H1 (cell line): ENCODE data around the gene RGS2. TPM values are rescaled to one million over a fixed set of nuclear protein-coding genes. Genes with fewer than 3 reads are reported as not detected.

Experiments used
- CBX5 ChIP-seq: fragments of 300-800, 300-1000 bp; sonication (generic); IDR thresholded peaks from 2 replicates; pipeline ENCODE4 v1.7.1; 2016; ENCODE audit warnings: antibody characterized with exemption, low read length, low read depth
- EZH2 ChIP-seq: fragments of 200-600 bp; sonication (generic); IDR thresholded peaks from 2 replicates; pipeline ENCODE4 v1.7.1; 2012; ENCODE audit warnings: low read depth, mild to moderate bottlenecking, moderate library complexity, low read length, inconsistent platforms; ENCODE audit not compliant: severe bottlenecking
- GTF2F1 ChIP-seq: IDR thresholded peaks from 2 replicates; pipeline ENCODE4 v1.6.1; 2012; ENCODE audit warnings: low read depth, low read length, improper control_type of control experiment, borderline replicate concordance
- JUN ChIP-seq: IDR thresholded peaks from 2 replicates; pipeline ENCODE4 v1.6.1; 2011; ENCODE audit warnings: low read depth, mild to moderate bottlenecking, improper control_type of control experiment, low read length
- JUND ChIP-seq: IDR thresholded peaks from 2 replicates; pipeline ENCODE4 v1.6.1; 2011; ENCODE audit warnings: mild to moderate bottlenecking, improper control_type of control experiment, low read length
- PHF8 ChIP-seq: fragments of 200-600 bp; sonication (generic); conservative IDR thresholded peaks from 2 replicates; pipeline ENCODE4 v1.7.1; 2012; ENCODE audit warnings: low read depth, mild to moderate bottlenecking, inconsistent platforms, low read length, moderate library complexity
- RBBP5 ChIP-seq: IDR thresholded peaks from 2 replicates; pipeline ENCODE4 v1.7.1; 2012; ENCODE audit warnings: low read depth, mild to moderate bottlenecking, inconsistent platforms, low read length, moderate library complexity, borderline replicate concordance
- SP1 ChIP-seq: IDR thresholded peaks from 2 replicates; pipeline ENCODE4 v1.6.1; 2011; ENCODE audit warnings: low read depth, low read length
- SP2 ChIP-seq: IDR thresholded peaks from 2 replicates; pipeline ENCODE4 v1.6.1; 2012; ENCODE audit warnings: mild to moderate bottlenecking, low read length, inconsistent platforms
- SRF ChIP-seq: IDR thresholded peaks from 2 replicates; pipeline ENCODE4 v1.6.1; 2011; ENCODE audit warnings: mild to moderate bottlenecking, low read depth, low read length, moderate library complexity
- YY1 ChIP-seq: IDR thresholded peaks from 2 replicates; pipeline ENCODE4 v1.6.1; 2011; ENCODE audit warnings: low read depth, mild to moderate bottlenecking, low read length
- polyA plus RNA-seq, 7 experiments: library from polyadenylated mRNA; depleted of rRNA in 3 of 7; stranded (reverse) in 5 of 7; unstranded in 2 of 7; fragments of >200 nt in 5 of 7; fragments of 200-250 nt in 2 of 7; gene quantifications; 1 replicate in 5 of 7; 2 replicates in 1 of 7; 4 replicates in 1 of 7; pipeline versions ENCODE4 v1.2.1 to v1.2.3, GENCODE V29; 2011 to 2013; ENCODE audit warnings: missing spikeins in 2 of 7, mixed read lengths in 2 of 7
- total RNA-seq: library from RNA; stranded (reverse); fragmentation: NEBNext Ultra II Directional; extraction: Animal tissue kit (Norgen Biotek cat#: 25700); gene quantifications from 2 replicates; pipeline ENCODE4 v1.2.1, GENCODE V29; 2021
- TF ChIP-seq, protein P1 (sequence below): fragments of 300-600 bp; sonication (generic); IDR thresholded peaks from 2 replicates; pipeline ENCODE4 v1.7.1; 2012; ENCODE audit warnings: low read length, moderate library complexity, mild to moderate bottlenecking, inconsistent platforms; ENCODE audit not compliant: insufficient replicate concordance

RGS2 gene
- total and polyA plus RNA-seq, 2 of the 8 experiments (the other 6 are each of a cell fraction or from before 2014, with no cell fraction given), result 9.1 to 17.0 TPM

DNA sequence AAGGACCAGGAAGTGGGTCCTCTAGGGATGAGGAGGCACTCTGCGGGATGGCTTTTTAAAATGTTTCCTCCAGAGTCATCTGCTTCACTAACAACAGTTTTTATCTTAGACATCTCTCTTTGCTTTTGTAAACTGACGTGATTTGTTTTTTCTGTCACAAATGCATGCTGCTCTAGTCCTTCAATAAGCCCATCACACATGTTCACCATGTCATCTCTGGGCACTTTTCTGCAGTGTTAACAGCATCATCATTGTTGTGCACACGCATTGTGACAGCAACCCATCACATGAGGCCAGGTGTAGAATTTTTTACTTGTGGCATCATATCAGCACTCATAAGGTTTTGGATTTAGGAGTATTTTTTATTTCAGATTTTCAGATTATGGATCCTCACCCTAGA, 12.5 kb downstream of the RGS2 start (continued):
- TF ChIP-seq, protein P1, sequence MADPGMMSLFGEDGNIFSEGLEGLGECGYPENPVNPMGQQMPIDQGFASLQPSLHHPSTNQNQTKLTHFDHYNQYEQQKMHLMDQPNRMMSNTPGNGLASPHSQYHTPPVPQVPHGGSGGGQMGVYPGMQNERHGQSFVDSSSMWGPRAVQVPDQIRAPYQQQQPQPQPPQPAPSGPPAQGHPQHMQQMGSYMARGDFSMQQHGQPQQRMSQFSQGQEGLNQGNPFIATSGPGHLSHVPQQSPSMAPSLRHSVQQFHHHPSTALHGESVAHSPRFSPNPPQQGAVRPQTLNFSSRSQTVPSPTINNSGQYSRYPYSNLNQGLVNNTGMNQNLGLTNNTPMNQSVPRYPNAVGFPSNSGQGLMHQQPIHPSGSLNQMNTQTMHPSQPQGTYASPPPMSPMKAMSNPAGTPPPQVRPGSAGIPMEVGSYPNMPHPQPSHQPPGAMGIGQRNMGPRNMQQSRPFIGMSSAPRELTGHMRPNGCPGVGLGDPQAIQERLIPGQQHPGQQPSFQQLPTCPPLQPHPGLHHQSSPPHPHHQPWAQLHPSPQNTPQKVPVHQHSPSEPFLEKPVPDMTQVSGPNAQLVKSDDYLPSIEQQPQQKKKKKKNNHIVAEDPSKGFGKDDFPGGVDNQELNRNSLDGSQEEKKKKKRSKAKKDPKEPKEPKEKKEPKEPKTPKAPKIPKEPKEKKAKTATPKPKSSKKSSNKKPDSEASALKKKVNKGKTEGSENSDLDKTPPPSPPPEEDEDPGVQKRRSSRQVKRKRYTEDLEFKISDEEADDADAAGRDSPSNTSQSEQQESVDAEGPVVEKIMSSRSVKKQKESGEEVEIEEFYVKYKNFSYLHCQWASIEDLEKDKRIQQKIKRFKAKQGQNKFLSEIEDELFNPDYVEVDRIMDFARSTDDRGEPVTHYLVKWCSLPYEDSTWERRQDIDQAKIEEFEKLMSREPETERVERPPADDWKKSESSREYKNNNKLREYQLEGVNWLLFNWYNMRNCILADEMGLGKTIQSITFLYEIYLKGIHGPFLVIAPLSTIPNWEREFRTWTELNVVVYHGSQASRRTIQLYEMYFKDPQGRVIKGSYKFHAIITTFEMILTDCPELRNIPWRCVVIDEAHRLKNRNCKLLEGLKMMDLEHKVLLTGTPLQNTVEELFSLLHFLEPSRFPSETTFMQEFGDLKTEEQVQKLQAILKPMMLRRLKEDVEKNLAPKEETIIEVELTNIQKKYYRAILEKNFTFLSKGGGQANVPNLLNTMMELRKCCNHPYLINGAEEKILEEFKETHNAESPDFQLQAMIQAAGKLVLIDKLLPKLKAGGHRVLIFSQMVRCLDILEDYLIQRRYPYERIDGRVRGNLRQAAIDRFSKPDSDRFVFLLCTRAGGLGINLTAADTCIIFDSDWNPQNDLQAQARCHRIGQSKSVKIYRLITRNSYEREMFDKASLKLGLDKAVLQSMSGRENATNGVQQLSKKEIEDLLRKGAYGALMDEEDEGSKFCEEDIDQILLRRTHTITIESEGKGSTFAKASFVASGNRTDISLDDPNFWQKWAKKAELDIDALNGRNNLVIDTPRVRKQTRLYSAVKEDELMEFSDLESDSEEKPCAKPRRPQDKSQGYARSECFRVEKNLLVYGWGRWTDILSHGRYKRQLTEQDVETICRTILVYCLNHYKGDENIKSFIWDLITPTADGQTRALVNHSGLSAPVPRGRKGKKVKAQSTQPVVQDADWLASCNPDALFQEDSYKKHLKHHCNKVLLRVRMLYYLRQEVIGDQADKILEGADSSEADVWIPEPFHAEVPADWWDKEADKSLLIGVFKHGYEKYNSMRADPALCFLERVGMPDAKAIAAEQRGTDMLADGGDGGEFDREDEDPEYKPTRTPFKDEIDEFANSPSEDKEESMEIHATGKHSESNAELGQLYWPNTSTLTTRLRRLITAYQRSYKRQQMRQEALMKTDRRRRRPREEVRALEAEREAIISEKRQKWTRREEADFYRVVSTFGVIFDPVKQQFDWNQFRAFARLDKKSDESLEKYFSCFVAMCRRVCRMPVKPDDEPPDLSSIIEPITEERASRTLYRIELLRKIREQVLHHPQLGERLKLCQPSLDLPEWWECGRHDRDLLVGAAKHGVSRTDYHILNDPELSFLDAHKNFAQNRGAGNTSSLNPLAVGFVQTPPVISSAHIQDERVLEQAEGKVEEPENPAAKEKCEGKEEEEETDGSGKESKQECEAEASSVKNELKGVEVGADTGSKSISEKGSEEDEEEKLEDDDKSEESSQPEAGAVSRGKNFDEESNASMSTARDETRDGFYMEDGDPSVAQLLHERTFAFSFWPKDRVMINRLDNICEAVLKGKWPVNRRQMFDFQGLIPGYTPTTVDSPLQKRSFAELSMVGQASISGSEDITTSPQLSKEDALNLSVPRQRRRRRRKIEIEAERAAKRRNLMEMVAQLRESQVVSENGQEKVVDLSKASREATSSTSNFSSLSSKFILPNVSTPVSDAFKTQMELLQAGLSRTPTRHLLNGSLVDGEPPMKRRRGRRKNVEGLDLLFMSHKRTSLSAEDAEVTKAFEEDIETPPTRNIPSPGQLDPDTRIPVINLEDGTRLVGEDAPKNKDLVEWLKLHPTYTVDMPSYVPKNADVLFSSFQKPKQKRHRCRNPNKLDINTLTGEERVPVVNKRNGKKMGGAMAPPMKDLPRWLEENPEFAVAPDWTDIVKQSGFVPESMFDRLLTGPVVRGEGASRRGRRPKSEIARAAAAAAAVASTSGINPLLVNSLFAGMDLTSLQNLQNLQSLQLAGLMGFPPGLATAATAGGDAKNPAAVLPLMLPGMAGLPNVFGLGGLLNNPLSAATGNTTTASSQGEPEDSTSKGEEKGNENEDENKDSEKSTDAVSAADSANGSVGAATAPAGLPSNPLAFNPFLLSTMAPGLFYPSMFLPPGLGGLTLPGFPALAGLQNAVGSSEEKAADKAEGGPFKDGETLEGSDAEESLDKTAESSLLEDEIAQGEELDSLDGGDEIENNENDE, result no peak
- TF ChIP-seq JUND (no peak), JUN (no peak), CBX5 (no peak), SP2 (no peak), RBBP5 (no peak), GTF2F1 (no peak), EZH2 (no peak), PHF8 (no peak), SRF (no peak), SP1 (no peak), YY1 (no peak)
